HCT116 (cell line): ENCODE results near the gene MRPS7.
A peak's percentile ranks its signal among the peaks of the same experiment; 100 is the strongest.

Experiments
- CEBPB ChIP-seq: IDR thresholded peaks from 2 replicates; pipeline ENCODE4 v1.6.1; 2012; ENCODE audit warnings: low read depth
- CTCF ChIP-seq, 3 experiments: fragments of 200-600 bp in 1 of 3; sonication (generic) in 1 of 3; IDR thresholded peaks in 2 of 3; conservative IDR thresholded peaks in 1 of 3; 2 replicates each; pipeline ENCODE4 v1.5.1; 2012 to 2017; ENCODE audit warnings: low read depth in 2 of 3, low read length in 2 of 3, antibody characterized with exemption in 1 of 3, borderline replicate concordance in 1 of 3, control low read depth in 1 of 3, mild to moderate bottlenecking in 1 of 3, mixed read lengths in 1 of 3, mixed run types in 1 of 3, moderate library complexity in 1 of 3; ENCODE audit not compliant: insufficient read depth in 1 of 3
- EZH2 ChIP-seq: fragments of 200-600 bp; sonication (generic); IDR thresholded peaks from 2 replicates; pipeline ENCODE4 v1.6.1; 2017; ENCODE audit warnings: antibody characterized with exemption, mixed run types
- EZH2phosphoT487 ChIP-seq: fragments of 200-600 bp; IDR thresholded peaks from 2 replicates; pipeline ENCODE4 v1.6.1; 2018; ENCODE audit warnings: antibody characterized with exemption, borderline replicate concordance
- MAX ChIP-seq: IDR thresholded peaks from 2 replicates; pipeline ENCODE4 v1.6.1; 2012
- POLR2A ChIP-seq: IDR thresholded peaks from 2 replicates; pipeline ENCODE4 v1.7.0; 2011; ENCODE audit warnings: borderline replicate concordance; ENCODE audit not compliant: insufficient read depth, insufficient read length; ENCODE audit errors: extremely low read depth
- POLR2AphosphoS5 ChIP-seq: IDR thresholded peaks from 2 replicates; pipeline ENCODE4 v1.6.1; 2011; ENCODE audit warnings: mild to moderate bottlenecking, low read depth, low read length, moderate library complexity
- RAD21 ChIP-seq: IDR thresholded peaks from 2 replicates; pipeline ENCODE4 v1.6.1; 2012; ENCODE audit warnings: low read depth, mild to moderate bottlenecking
- REST ChIP-seq: IDR thresholded peaks from 2 replicates; pipeline ENCODE4 v1.6.1; 2012; ENCODE audit warnings: low read depth
- TCF7L2 ChIP-seq: IDR thresholded peaks from 2 replicates; pipeline ENCODE4 v1.7.0; 2011; ENCODE audit warnings: borderline replicate concordance, inconsistent platforms; ENCODE audit not compliant: insufficient read depth, insufficient read length; ENCODE audit errors: extremely low read depth

DNA sequence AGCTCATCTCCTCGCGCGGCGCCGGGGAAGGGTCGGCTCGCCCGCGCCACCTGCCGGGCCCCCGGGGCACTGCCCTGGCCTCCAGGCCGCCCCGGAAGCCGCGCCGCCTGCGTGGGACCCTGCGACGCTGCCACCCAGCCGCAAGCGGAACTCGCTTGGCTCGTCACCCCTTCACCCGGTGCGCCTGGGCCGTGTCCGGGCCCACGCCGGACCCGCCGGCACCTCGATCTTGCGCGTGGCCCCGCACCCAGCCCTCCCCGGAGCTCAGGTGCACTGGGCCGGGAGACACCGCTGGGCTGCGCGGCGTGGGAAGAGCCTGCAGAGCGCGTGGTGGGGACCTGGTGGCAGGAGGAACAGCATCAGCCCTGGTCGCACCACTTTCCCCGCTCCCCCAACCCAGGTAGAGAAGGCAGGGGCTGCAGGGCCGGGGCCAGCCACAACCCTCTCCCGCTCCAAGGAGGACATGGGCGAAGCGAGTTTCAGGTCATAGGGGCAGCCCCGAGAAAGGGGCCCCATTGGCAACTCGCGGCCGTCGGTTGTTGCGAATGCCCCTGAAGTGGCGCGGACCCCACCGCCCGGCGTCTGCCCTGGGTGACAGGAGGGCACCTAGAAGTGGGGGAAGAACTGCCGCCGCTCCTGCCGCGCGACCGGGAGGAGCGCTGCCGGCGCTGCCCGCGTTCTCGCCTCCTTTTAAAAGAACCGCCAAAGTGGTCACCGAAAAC, 9.7 kb downstream of the MRPS7 start:
- peak in 2 of 3 experiments; percentile 54 to 61; a peak in 4 of 6 replicates for TF ChIP-seq CTCF (IDR thresholded peaks at IDR 0.05 in 2 of 3, conservative IDR thresholded peaks at IDR 0.05 in 1 of 3; ENCODE audit: borderline replicate concordance in 1 of 3, insufficient read depth in 1 of 3, low read depth in 2 of 3, low read length in 2 of 3)
- no peak for TF ChIP-seq EZH2phosphoT487
- peak; percentile 79 for TF ChIP-seq POLR2A
- peak; percentile 74 for TF ChIP-seq MAX
- TF ChIP-seq RAD21, result 0 out of 2 replicates have a peak, but pooled peaks have one; percentile 19
- TF ChIP-seq EZH2, result no peak
- TF ChIP-seq REST, result no peak
- no peak for TF ChIP-seq CEBPB
- no peak for TF ChIP-seq TCF7L2
- peak; percentile 75 for TF ChIP-seq POLR2AphosphoS5
